Measurements from ENCODE around the gene SMIM11. TPM values are rescaled to one million over a fixed set of nuclear protein-coding genes. Genes with fewer than 3 reads are reported as not detected.

Gene SMIM11
- total and polyA plus RNA-seq, 7 donors: 6.5 to 32.9 (median 25.5) TPM

DNA sequence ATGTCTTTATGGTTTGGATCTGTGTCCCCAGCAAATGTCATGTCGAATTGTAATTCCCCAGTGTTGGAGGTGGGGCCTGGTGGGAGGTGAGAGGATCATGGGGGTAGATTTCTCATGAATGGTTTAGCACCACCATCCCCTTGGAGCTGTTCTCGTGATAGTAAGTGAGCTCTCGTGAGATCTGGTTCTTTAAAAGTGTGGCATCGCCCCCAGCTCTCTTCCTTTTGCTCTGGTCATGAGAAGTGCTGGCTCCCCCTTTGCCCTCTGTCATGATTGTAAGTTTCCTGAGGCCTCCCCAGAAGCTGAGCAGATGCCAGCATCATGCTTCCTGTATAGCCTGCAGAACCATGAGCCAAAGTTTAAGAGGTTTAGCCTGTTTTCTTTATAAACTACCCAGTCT lies 22.8 kb upstream of the SMIM11 start:
- no peak overlapping the region for H3K4me3 ChIP-seq
- intact Hi-C loops (cut with DNase I): no loop called here
- H3K4me1 ChIP-seq: no peaks in the 10 kb centered on the region
- no peak overlapping the region for H3K27ac ChIP-seq
- ATAC-seq: no peak
- H3K27me3 ChIP-seq (ENCODE audit: insufficient read depth in 3 of 3, low read length in 2 of 3): peaks cover 0 to 2% (median 0%) of the 10 kb centered on the region in 3 donors
- no peaks in the 10 kb centered on the region for H3K36me3 ChIP-seq (ENCODE audit: insufficient read depth in 1 of 2, low read depth in 1 of 2)
- H3K9me3 ChIP-seq: no peaks in the 10 kb centered on the region
- no peak for DNase-seq
- TF ChIP-seq, protein P1, sequence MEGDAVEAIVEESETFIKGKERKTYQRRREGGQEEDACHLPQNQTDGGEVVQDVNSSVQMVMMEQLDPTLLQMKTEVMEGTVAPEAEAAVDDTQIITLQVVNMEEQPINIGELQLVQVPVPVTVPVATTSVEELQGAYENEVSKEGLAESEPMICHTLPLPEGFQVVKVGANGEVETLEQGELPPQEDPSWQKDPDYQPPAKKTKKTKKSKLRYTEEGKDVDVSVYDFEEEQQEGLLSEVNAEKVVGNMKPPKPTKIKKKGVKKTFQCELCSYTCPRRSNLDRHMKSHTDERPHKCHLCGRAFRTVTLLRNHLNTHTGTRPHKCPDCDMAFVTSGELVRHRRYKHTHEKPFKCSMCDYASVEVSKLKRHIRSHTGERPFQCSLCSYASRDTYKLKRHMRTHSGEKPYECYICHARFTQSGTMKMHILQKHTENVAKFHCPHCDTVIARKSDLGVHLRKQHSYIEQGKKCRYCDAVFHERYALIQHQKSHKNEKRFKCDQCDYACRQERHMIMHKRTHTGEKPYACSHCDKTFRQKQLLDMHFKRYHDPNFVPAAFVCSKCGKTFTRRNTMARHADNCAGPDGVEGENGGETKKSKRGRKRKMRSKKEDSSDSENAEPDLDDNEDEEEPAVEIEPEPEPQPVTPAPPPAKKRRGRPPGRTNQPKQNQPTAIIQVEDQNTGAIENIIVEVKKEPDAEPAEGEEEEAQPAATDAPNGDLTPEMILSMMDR (IDR thresholded peaks at IDR 0.05): no peak
- WGBS, 3 donors: 90 to 91% (median 91%) methylated on average over 4 of the region's 4 CpGs

DNA sequence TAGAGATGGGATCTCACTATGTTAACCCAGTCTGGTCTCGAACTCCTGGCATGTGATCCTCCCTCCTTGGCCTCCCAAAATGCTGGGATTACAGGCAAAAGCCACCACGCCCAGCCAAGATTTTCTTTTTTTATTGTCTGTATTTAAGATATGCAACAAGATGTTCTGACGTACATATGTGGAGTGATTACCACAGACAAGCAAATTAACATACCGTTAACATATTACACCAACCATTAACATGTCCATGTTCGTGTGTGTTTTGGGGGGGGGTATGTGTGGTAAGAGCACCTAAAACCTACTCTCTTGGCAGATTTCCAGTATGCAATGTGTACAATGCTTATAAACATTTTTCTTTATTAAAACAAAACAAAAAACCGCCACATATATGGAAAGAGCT lies 22.1 kb upstream of the SMIM11 start:
- no peaks in the 10 kb centered on the region for H3K4me1 ChIP-seq
- no peak overlapping the region for H3K27ac ChIP-seq
- TF ChIP-seq, protein P1 (IDR thresholded peaks at IDR 0.05): no peak
- 85 to 94% (median 93%) methylated on average over 6 of the region's 6 CpGs for WGBS, 3 donors
- intact Hi-C loops (cut with DNase I): no loop called here
- no peak overlapping the region for H3K4me3 ChIP-seq
- H3K36me3 ChIP-seq (ENCODE audit: insufficient read depth in 1 of 2, low read depth in 1 of 2): no peaks in the 10 kb centered on the region
- DNase-seq: no peak
- H3K27me3 ChIP-seq (ENCODE audit: insufficient read depth in 3 of 3, low read length in 2 of 3): peaks cover 0 to 2% (median 0%) of the 10 kb centered on the region in 3 donors
- no peaks in the 10 kb centered on the region for H3K9me3 ChIP-seq
- ATAC-seq: no peak

DNA sequence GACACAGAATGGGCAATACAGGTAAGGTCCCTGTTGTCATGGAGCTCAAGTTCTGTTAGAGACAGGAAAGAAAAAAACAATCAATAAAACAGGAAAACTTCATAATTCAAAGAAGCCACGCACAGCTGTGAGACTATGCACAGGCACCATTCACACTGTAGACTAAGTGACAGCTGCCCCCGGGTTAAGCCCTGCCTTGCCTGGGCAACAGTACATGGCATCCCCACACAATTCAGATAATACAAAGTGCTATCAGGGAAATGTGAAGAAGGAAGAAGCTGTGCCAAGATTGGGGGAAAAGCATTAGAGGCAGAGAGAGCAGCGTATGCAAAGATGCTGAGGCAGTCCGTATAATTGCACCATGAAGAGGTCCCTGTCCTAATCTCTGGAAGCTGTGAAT lies 20.5 kb upstream of the SMIM11 start:
- Histone ChIP-seq H3K4me3 (no peak overlapping the region), H3K4me1 (no peaks in the 10 kb centered on the region), H3K36me3 (ENCODE audit: insufficient read depth in 1 of 2, low read depth in 1 of 2) (no peaks in the 10 kb centered on the region), H3K9me3 (no peaks in the 10 kb centered on the region), H3K27me3 (ENCODE audit: insufficient read depth in 3 of 3, low read length in 2 of 3) (peaks cover 0 to 2% (median 0%) of the 10 kb centered on the region in 3 donors), H3K27ac (no peak overlapping the region)
- TF ChIP-seq, protein P1 (IDR thresholded peaks at IDR 0.05): no peak
- no peak for ATAC-seq
- no peak for DNase-seq
- WGBS, 3 donors: 77 to 84% (median 78%) methylated on average over 4 of the region's 4 CpGs
- intact Hi-C loops (cut with DNase I): no loop called here

DNA sequence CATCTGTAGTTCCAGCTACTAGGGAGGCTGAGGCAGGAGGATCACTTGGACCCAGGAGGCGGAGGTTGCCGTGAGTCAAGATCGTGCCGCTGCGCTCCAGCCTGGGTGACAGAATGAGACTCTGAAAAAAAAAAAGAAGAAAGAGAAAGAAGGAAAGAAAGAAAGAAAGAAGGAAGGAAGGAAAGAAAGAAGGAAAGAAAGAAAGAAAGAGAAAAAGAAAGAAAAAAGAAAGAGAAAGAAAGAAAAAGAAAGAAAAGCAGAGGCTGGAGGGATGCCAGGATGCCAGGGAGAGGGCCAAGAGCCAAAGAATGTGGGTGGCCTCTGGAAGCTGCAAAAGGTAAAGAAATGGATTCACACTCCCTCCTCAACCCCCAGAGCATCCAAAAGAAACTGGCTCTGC lies 19.7 kb upstream of the SMIM11 start:
- WGBS, 3 donors: 97 to 99% (median 98%) methylated on average over 5 of the region's 5 CpGs
- peaks cover 0 to 2% (median 0%) of the 10 kb centered on the region in 3 donors for H3K27me3 ChIP-seq (ENCODE audit: insufficient read depth in 3 of 3, low read length in 2 of 3)
- no peaks in the 10 kb centered on the region for H3K4me1 ChIP-seq
- no peak overlapping the region for H3K27ac ChIP-seq
- TF ChIP-seq, protein P1 (IDR thresholded peaks at IDR 0.05): no peak
- no peak overlapping the region for H3K4me3 ChIP-seq
- H3K36me3 ChIP-seq (ENCODE audit: insufficient read depth in 1 of 2, low read depth in 1 of 2): no peaks in the 10 kb centered on the region
- intact Hi-C loops (cut with DNase I): no loop called here
- DNase-seq: no peak
- no peak for ATAC-seq
- no peaks in the 10 kb centered on the region for H3K9me3 ChIP-seq

DNA sequence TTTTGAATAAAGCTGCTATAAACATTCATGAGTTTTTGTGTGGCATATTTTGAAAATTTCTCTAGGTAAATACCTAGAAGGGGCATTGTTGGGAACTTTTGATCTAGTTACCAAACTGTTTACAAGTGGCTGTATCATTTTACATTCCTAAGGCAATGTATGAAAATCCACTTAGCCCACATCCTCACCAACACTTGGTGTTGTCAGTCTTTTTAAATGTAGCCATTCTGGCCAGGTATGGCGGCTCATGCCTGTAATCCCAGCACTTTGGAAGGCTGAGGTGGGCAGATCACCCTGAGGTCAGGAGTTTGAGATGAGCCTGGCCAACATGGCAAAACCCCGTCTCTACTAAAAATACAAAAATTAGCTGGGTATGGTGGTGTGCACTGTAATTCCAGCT lies 17.4 kb upstream of the SMIM11 start:
- 81 to 92% (median 84%) methylated on average over 2 of the region's 2 CpGs for WGBS, 3 donors
- H3K27me3 ChIP-seq (ENCODE audit: insufficient read depth in 3 of 3, low read length in 2 of 3): peaks cover 0 to 2% (median 0%) of the 10 kb centered on the region in 3 donors
- no peak overlapping the region for H3K4me3 ChIP-seq
- TF ChIP-seq, protein P1 (IDR thresholded peaks at IDR 0.05): no peak
- no peaks in the 10 kb centered on the region for H3K9me3 ChIP-seq
- intact Hi-C loops (cut with DNase I): no loop called here
- DNase-seq (no peak), ATAC-seq (no peak)
- H3K4me1 ChIP-seq: peaks cover 2% of the 10 kb centered on the region
- H3K36me3 ChIP-seq (ENCODE audit: insufficient read depth in 1 of 2, low read depth in 1 of 2): no peaks in the 10 kb centered on the region
- H3K27ac ChIP-seq: no peak overlapping the region
